Neutrophil (primary cell): Measurements from ENCODE around the gene CNKSR3.

ENCODE experiments used
- H3K27ac ChIP-seq: fragments of 200-600 bp; sonication (generic); 2 replicates; pipeline ENCODE4 v1.5.1; 2016; ENCODE audit warnings: mild to moderate bottlenecking, moderate library complexity
- H3K27me3 ChIP-seq: fragments of 200-600 bp; sonication (generic); 2 replicates; pipeline ENCODE4 v1.6.0; 2016; ENCODE audit warnings: mild to moderate bottlenecking
- H3K36me3 ChIP-seq: fragments of 200-600 bp; sonication (generic); 2 replicates; pipeline ENCODE4 v1.5.1; 2017
- H3K4me1 ChIP-seq, 2 experiments: fragments of 200-600 bp in 1 of 2; sonication (generic) in 1 of 2; 1 replicate in 1 of 2; 2 replicates in 1 of 2; pipeline versions ENCODE4 v1.5.1 to v1.6.1; 2013 to 2016; ENCODE audit warnings: low read depth in 1 of 2, low read length in 1 of 2, mild to moderate bottlenecking in 1 of 2, moderate library complexity in 1 of 2; ENCODE audit not compliant: control insufficient read depth in 1 of 2, insufficient read depth in 1 of 2
- H3K4me3 ChIP-seq, 2 experiments: fragments of 200-600 bp in 1 of 2; sonication (generic) in 1 of 2; 1 replicate in 1 of 2; 2 replicates in 1 of 2; pipeline ENCODE4 v1.5.1; 2013 to 2016; ENCODE audit warnings: low read depth in 1 of 2, low read length in 1 of 2, mild to moderate bottlenecking in 1 of 2, moderate library complexity in 1 of 2
- H3K9me3 ChIP-seq: fragments of 200-600 bp; sonication (generic); 2 replicates; pipeline ENCODE4 v1.5.1; 2016
- TF ChIP-seq, protein P1 (sequence below): fragments of 200-600 bp; sonication (generic); IDR thresholded peaks from 2 replicates; pipeline ENCODE4 v1.5.1; 2016; ENCODE audit warnings: antibody characterized with exemption

CNKSR3 gene

DNA sequence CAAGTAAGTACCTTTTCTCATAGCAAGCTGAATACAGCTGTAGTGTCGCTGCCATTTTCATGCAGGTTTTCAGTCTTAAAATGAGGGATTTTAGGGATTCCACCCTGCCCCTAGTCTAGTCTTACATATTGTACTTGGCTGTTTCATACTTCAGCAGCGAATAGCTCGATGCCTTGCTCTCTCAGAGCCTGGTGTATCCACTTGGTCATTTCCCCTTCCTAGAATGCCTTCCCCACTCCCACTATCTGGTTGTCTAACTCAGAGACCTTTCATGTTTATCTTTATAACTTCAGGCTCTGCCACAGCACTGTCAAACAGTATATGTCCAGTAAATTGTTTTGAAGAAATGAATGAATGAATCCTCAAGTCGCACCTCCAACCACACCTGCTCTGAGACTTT lies 132.8 kb downstream of the CNKSR3 start:
- Histone ChIP-seq H3K4me3 (no peak overlapping the region), H3K27ac (no peak overlapping the region), H3K4me1 (no peaks in the 10 kb centered on the region), H3K9me3 (no peaks in the 10 kb centered on the region), H3K36me3 (no peaks in the 10 kb centered on the region), H3K27me3 (no peaks in the 10 kb centered on the region)
- TF ChIP-seq, protein P1, sequence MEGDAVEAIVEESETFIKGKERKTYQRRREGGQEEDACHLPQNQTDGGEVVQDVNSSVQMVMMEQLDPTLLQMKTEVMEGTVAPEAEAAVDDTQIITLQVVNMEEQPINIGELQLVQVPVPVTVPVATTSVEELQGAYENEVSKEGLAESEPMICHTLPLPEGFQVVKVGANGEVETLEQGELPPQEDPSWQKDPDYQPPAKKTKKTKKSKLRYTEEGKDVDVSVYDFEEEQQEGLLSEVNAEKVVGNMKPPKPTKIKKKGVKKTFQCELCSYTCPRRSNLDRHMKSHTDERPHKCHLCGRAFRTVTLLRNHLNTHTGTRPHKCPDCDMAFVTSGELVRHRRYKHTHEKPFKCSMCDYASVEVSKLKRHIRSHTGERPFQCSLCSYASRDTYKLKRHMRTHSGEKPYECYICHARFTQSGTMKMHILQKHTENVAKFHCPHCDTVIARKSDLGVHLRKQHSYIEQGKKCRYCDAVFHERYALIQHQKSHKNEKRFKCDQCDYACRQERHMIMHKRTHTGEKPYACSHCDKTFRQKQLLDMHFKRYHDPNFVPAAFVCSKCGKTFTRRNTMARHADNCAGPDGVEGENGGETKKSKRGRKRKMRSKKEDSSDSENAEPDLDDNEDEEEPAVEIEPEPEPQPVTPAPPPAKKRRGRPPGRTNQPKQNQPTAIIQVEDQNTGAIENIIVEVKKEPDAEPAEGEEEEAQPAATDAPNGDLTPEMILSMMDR = no peak

DNA sequence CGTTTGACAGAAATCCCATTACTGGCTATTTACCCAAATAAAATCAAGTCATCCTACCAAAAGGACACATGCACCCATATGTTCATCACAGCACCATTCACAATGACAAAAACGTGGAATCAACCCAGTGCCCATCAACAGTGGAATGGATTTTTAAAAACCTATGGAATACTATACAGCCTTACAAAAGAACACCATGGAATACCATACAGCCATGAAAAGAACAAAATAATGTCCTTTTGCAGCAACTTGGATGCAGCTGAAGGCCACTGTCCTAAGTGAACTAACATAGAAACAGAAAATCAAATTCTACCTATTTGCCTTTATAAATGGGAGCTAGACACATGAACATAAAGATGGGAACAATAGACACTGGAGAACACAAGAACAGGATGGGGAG lies 136.5 kb downstream of the CNKSR3 start:
- H3K27ac ChIP-seq = no peak overlapping the region
- H3K4me1 ChIP-seq = peaks cover 26 to 30% of the 10 kb centered on the region in 2 experiments
- no peak overlapping the region for H3K4me3 ChIP-seq
- TF ChIP-seq, protein P1 = no peak
- no peaks in the 10 kb centered on the region for H3K27me3 ChIP-seq
- H3K36me3 ChIP-seq = no peaks in the 10 kb centered on the region
- H3K9me3 ChIP-seq = no peaks in the 10 kb centered on the region

DNA sequence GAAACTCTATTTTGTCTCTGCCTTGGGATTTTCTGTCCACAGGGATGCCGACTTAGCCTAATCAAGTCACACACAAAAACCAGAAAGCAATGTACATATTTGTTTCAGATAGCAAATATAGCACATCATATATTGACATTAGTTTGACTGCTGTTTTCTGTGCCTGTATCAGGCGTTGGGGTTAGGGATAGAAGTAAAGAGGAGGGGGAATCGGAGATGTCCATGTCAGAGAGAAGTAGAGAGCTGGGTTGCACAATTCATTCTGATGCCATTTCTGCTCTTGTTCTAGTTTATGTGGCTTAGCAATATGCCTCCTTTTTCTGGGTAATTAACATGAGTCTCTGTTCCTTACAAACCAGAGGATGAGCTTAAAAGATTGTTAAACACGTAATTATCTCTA lies 139.2 kb downstream of the CNKSR3 start:
- H3K4me3 ChIP-seq = peak overlapping the region in 1 of 2 experiments; percentile 6
- no peaks in the 10 kb centered on the region for H3K36me3 ChIP-seq
- TF ChIP-seq, protein P1 = no peak
- peaks cover 48 to 53% of the 10 kb centered on the region in 2 experiments for H3K4me1 ChIP-seq
- no peaks in the 10 kb centered on the region for H3K27me3 ChIP-seq
- H3K9me3 ChIP-seq = no peaks in the 10 kb centered on the region
- peak overlapping the region; percentile 55 for H3K27ac ChIP-seq

DNA sequence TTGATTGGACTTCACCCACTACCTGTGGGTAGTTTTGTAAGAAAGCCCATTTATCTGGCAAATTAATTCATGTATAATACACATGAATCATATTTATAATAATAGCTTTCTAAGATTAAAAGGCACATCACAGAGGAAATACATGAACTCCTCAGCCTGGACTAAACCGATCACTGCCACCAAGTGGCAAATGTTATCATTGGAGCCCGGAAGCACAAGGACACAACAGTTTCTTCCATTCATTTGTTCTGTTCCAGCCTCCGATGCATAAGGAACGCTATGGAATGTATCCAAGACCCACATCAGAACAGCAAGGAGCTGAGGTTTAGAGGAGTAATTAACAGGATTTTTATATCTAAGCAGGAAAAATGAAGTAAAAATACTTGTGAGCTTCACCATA lies 139.9 kb downstream of the CNKSR3 start:
- no peak overlapping the region for H3K4me3 ChIP-seq
- no peaks in the 10 kb centered on the region for H3K27me3 ChIP-seq
- no peaks in the 10 kb centered on the region for H3K9me3 ChIP-seq
- peak overlapping the region; percentile 55 for H3K27ac ChIP-seq
- peaks cover 48 to 53% of the 10 kb centered on the region in 2 experiments for H3K4me1 ChIP-seq
- no peaks in the 10 kb centered on the region for H3K36me3 ChIP-seq
- TF ChIP-seq, protein P1 = peak; percentile 50

DNA sequence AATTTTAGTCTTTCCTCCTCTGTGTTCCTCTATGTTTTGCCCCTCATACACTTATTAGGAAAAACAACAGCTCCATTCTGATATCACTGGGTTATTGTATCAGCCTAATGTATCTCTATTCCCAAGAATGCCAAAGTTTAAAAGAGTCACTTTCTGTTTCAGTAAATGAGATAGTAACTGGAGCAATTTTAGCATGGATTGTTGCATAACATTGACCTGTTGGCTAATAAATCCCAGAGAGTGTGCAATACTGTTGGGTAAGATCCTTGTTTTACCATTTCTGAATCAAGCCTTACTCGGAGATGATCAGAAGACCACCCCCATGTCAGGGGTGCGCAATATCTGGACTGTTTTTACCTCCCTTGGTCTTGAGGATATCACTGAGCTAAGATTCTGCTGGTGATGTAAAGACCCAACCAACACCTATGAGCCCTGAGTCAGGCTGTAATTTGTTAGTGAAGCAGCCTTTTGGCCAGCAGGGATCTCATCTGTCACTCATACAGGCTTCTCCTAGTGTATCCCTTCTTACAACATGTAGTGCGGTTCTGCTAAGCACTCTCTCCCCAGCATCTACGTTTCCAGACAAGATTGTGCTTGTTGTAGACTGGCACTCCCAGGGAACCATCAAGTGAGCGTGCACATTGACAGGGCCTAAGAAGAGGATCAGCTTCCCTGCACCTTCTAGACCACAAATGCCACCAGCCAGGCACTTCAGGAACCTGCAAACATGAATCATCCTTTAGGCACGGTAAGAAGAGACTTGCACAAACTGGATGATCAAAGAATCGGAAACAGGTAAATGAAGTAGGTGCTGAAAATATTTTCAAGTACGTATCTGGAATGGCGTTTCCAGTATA lies 142.4 kb downstream of the CNKSR3 start:
- no peaks in the 10 kb centered on the region for H3K27me3 ChIP-seq
- peaks cover 48 to 53% of the 10 kb centered on the region in 2 experiments for H3K4me1 ChIP-seq
- H3K4me3 ChIP-seq = peak overlapping the region; percentile 5 to 33
- TF ChIP-seq, protein P1 = no peak
- H3K27ac ChIP-seq = peak overlapping the region; percentile 77
- no peaks in the 10 kb centered on the region for H3K9me3 ChIP-seq
- no peaks in the 10 kb centered on the region for H3K36me3 ChIP-seq
